ENCODE measurements around the gene FHIP2A.

DNA sequence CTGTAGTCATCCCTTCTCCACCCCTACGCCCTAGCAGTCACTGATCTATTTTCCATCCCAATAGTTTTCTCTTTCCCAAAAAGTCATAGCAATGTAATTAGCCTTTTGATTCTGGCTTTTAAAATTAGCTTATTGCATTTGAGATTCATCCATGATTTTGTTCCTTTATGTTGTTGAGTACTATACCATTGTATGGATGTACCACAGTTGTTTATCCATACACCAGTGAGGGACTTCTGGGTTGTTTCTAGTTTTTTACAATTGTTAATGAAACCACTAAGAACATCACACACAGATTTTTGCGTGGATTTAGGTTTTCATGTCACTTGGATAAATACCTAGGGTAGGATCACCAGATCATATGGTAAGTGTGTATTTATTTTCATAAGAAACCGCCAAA is 16.1 kb downstream of the FHIP2A start:
- TF ChIP-seq, protein P1, sequence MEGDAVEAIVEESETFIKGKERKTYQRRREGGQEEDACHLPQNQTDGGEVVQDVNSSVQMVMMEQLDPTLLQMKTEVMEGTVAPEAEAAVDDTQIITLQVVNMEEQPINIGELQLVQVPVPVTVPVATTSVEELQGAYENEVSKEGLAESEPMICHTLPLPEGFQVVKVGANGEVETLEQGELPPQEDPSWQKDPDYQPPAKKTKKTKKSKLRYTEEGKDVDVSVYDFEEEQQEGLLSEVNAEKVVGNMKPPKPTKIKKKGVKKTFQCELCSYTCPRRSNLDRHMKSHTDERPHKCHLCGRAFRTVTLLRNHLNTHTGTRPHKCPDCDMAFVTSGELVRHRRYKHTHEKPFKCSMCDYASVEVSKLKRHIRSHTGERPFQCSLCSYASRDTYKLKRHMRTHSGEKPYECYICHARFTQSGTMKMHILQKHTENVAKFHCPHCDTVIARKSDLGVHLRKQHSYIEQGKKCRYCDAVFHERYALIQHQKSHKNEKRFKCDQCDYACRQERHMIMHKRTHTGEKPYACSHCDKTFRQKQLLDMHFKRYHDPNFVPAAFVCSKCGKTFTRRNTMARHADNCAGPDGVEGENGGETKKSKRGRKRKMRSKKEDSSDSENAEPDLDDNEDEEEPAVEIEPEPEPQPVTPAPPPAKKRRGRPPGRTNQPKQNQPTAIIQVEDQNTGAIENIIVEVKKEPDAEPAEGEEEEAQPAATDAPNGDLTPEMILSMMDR (optimal IDR thresholded peaks at IDR 0.05 in 1 of 3, IDR thresholded peaks at IDR 0.05 in 1 of 3, conservative IDR thresholded peaks at IDR 0.05 in 1 of 3; ENCODE audit: extremely low read depth in 1 of 3, insufficient read depth in 2 of 3, low read length in 3 of 3): no peak
- TF ChIP-seq EZH2 (IDR thresholded peaks at IDR 0.05; ENCODE audit: low read length): no peak
